Measurements from ENCODE around the gene CLSTN2. TPM values are rescaled to one million over a fixed set of nuclear protein-coding genes. Genes with fewer than 3 reads are reported as not detected.

CLSTN2 gene
- total RNA-seq, 1 experiment from 2014 or later: 0.68 TPM

DNA sequence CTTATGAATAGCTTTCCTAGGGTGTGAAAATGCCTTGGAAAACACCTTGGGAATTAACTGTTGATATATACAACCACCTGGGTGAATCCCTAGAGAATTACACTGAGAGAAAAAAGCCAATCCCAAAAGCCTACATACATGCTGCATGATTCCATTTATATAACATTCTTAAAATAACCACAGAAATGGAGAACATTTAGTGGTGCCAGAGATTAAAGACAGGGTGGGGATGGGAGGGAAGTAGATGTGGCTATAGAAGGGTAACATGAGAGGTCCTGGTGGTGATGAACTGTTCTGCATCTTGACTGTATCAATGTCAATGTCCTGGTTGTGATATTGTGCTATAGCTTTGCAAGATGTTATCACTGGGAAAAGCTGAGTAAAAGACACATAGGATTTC, 291.0 kb downstream of the CLSTN2 start:
- no peak overlapping the region for H3K14ac ChIP-seq (ENCODE audit: insufficient read depth, low read length)
- H2AFZ ChIP-seq (ENCODE audit: low read length): no peak overlapping the region
- no peaks in the 10 kb centered on the region for H3K4me1 ChIP-seq (ENCODE audit: insufficient read depth, low read length)
- H3T11ph ChIP-seq (ENCODE audit: low read length): no peak overlapping the region
- Mint-ChIP-seq H3K36me3 (ENCODE audit: insufficient read depth in 1 of 3, low read depth in 3 of 3) (peaks cover 18 to 22% (median 18%) of the 10 kb centered on the region in 3 experiments), H3K4me3 (no peak overlapping the region), H3K27me3 (ENCODE audit: low read depth) (peaks cover 1% of the 10 kb centered on the region; the same call in 1 of the 2 replicates), H3K4me1 (no peaks in the 10 kb centered on the region), H3K9me3 (peaks cover 16 to 26% of the 10 kb centered on the region in 2 experiments), H3K27ac (no peak overlapping the region)
- no peak overlapping the region for H2BK15ac ChIP-seq (ENCODE audit: low read depth, low read length)
- no peaks in the 10 kb centered on the region for H3K23me2 ChIP-seq (ENCODE audit: insufficient read length, low read depth, low read length, poor library complexity, severe bottlenecking)
- no peak overlapping the region for H4K91ac ChIP-seq (ENCODE audit: insufficient read length, low read depth, low read length)
- no peak overlapping the region for H3K9ac ChIP-seq (ENCODE audit: extremely low read depth, insufficient read length, low read length)
- no peaks in the 10 kb centered on the region for H4K20me1 ChIP-seq (ENCODE audit: control insufficient read depth, insufficient read depth, insufficient read length)
- H3K27me3 ChIP-seq (ENCODE audit: insufficient read depth, low read length): no peaks in the 10 kb centered on the region
- H3K56ac ChIP-seq (ENCODE audit: insufficient read length, low read depth, low read length): no peak overlapping the region
- no peak overlapping the region for H3K27ac ChIP-seq (ENCODE audit: insufficient read length, low read depth, low read length)
- no peak overlapping the region for H2BK5ac ChIP-seq (ENCODE audit: insufficient read length, low read length)
- H4K5ac ChIP-seq (ENCODE audit: insufficient read length, low read depth, low read length): no peak overlapping the region
- H2BK120ac ChIP-seq (ENCODE audit: low read depth, low read length, poor library complexity, severe bottlenecking): no peak overlapping the region
- no peak overlapping the region for H3K18ac ChIP-seq (ENCODE audit: insufficient read length, low read depth, low read length)
- no peak overlapping the region for H3K4me2 ChIP-seq (ENCODE audit: insufficient read depth, insufficient read length, low read length)
- no peak overlapping the region for H3K4ac ChIP-seq (ENCODE audit: low read depth, low read length)
- H2BK12ac ChIP-seq (ENCODE audit: insufficient read length, low read depth, low read length): no peak overlapping the region
- H3K23ac ChIP-seq (ENCODE audit: insufficient read length, low read depth, low read length): no peak overlapping the region
- H3K79me1 ChIP-seq (ENCODE audit: insufficient read depth, low read depth, low read length, poor library complexity, severe bottlenecking): no peaks in the 10 kb centered on the region
- no peaks in the 10 kb centered on the region for H3K79me2 ChIP-seq (ENCODE audit: insufficient read depth, low read length)
- no peak for DNase-seq
- no peak overlapping the region for H4K8ac ChIP-seq (replicated peaks; ENCODE audit: insufficient read length, low read depth, low read length)
- TF ChIP-seq, protein P1, sequence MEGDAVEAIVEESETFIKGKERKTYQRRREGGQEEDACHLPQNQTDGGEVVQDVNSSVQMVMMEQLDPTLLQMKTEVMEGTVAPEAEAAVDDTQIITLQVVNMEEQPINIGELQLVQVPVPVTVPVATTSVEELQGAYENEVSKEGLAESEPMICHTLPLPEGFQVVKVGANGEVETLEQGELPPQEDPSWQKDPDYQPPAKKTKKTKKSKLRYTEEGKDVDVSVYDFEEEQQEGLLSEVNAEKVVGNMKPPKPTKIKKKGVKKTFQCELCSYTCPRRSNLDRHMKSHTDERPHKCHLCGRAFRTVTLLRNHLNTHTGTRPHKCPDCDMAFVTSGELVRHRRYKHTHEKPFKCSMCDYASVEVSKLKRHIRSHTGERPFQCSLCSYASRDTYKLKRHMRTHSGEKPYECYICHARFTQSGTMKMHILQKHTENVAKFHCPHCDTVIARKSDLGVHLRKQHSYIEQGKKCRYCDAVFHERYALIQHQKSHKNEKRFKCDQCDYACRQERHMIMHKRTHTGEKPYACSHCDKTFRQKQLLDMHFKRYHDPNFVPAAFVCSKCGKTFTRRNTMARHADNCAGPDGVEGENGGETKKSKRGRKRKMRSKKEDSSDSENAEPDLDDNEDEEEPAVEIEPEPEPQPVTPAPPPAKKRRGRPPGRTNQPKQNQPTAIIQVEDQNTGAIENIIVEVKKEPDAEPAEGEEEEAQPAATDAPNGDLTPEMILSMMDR (conservative IDR thresholded peaks at IDR 0.05): no peak
- no peak overlapping the region for H2AK5ac ChIP-seq (ENCODE audit: insufficient read length, low read length)
- no peak overlapping the region for H2BK20ac ChIP-seq (ENCODE audit: low read depth, low read length, poor library complexity, severe bottlenecking)
- H3K9me3 ChIP-seq (ENCODE audit: control insufficient read depth, low read depth, low read length): peaks cover 5% of the 10 kb centered on the region

Data from H9 (cell line).